Astrocyte (in vitro differentiated cells and primary cell): ENCODE data around the gene PSMB1. TPM values are rescaled to one million over a fixed set of nuclear protein-coding genes. Genes with fewer than 3 reads are reported as not detected.

Source experiments
- DNase-seq: peaks from one replicate; pipeline ENCODE4 v3.0.0-alpha.2; 2010; ENCODE audit warnings: low read depth
- FAIRE-seq: peaks from 2 replicates; lab custom pipeline; 2011; peaks lifted over from hg19 to GRCh38; lab: Jason Lieb, UNC
- H2AFZ ChIP-seq: 2 replicates; pipeline ENCODE4 v1.6.0; 2012; ENCODE audit warnings: low read depth, low read length, inconsistent platforms
- H3K27ac ChIP-seq: 2 replicates; pipeline ENCODE4 v1.5.1; 2011; ENCODE audit warnings: low read depth, low read length, inconsistent platforms
- H3K27me3 ChIP-seq: 2 replicates; pipeline ENCODE4 v1.6.0; 2011; ENCODE audit warnings: low read length, inconsistent platforms; ENCODE audit not compliant: insufficient read depth
- H3K36me3 ChIP-seq: 2 replicates; pipeline ENCODE4 v1.5.1; 2011; ENCODE audit warnings: low read length, inconsistent platforms; ENCODE audit not compliant: insufficient read depth
- H3K4me1 ChIP-seq: 2 replicates; pipeline ENCODE4 v1.5.1; 2011; ENCODE audit warnings: low read length, inconsistent platforms; ENCODE audit not compliant: insufficient read depth
- H3K4me2 ChIP-seq: 2 replicates; pipeline ENCODE4 v1.6.0; 2012; ENCODE audit warnings: low read length, inconsistent platforms
- H3K4me3 ChIP-seq: 2 replicates; pipeline ENCODE4 v1.5.1; 2011; ENCODE audit warnings: low read depth, mild to moderate bottlenecking, low read length, inconsistent platforms; ENCODE audit not compliant: insufficient read depth
- H3K79me2 ChIP-seq: 2 replicates; pipeline ENCODE4 v1.6.0; 2012; ENCODE audit warnings: mild to moderate bottlenecking, low read length, inconsistent platforms; ENCODE audit not compliant: insufficient read depth
- H3K9ac ChIP-seq: 2 replicates; pipeline ENCODE4 v1.6.0; 2012; ENCODE audit warnings: mild to moderate bottlenecking, low read length, inconsistent platforms
- H3K9me3 ChIP-seq: 2 replicates; pipeline ENCODE4 v1.5.1; 2012; ENCODE audit warnings: low read depth, mild to moderate bottlenecking, low read length, inconsistent platforms; ENCODE audit not compliant: insufficient read depth
- H4K20me1 ChIP-seq: 2 replicates; pipeline ENCODE4 v1.6.0; 2012; ENCODE audit warnings: low read length, inconsistent platforms; ENCODE audit not compliant: insufficient read depth
- H3K27ac Mint-ChIP-seq: one replicate; pipeline ENCODE4 v1.8.0; 2021; ENCODE audit warnings: mild to moderate bottlenecking, mixed read lengths; ENCODE audit not compliant: unreplicated experiment
- H3K27me3 Mint-ChIP-seq: one replicate; pipeline ENCODE4 v1.8.0; 2021; ENCODE audit warnings: low read depth, mixed read lengths; ENCODE audit not compliant: unreplicated experiment
- H3K36me3 Mint-ChIP-seq: one replicate; pipeline ENCODE4 v1.8.0; 2021; ENCODE audit warnings: low read depth, mixed read lengths; ENCODE audit not compliant: unreplicated experiment
- H3K4me1 Mint-ChIP-seq: one replicate; pipeline ENCODE4 v1.8.0; 2021; ENCODE audit warnings: low read depth, mixed read lengths; ENCODE audit not compliant: unreplicated experiment
- H3K4me3 Mint-ChIP-seq: one replicate; pipeline ENCODE4 v1.8.0; 2021; ENCODE audit warnings: mild to moderate bottlenecking, moderate library complexity, mixed read lengths; ENCODE audit not compliant: unreplicated experiment
- H3K9me3 Mint-ChIP-seq: one replicate; pipeline ENCODE4 v1.8.0; 2021; ENCODE audit warnings: mild to moderate bottlenecking, mixed read lengths; ENCODE audit not compliant: unreplicated experiment
- CTCF ChIP-seq: IDR thresholded peaks from 2 replicates; pipeline ENCODE4 v1.5.1; 2011; ENCODE audit warnings: low read depth, mild to moderate bottlenecking, inconsistent platforms, low read length, moderate library complexity; ENCODE audit not compliant: insufficient read depth
- EZH2 ChIP-seq: IDR thresholded peaks from 2 replicates; pipeline ENCODE4 v1.6.1; 2012; ENCODE audit warnings: mild to moderate bottlenecking, low read length, inconsistent platforms; ENCODE audit not compliant: insufficient read depth
- total RNA-seq: library from RNA; stranded (reverse); gene quantifications from 2 replicates; pipeline ENCODE4 v1.2.1, GENCODE V29; 2021

The PSMB1 gene
- total RNA-seq, 1 donor from 2014 or later, result 192 TPM

GRCh38 chr6:170536671-170537070, 16.4 kb downstream of the PSMB1 start:
- no peaks in the 10 kb centered on the region for H3K27me3 ChIP-seq
- H3K9me3 ChIP-seq, result no peaks in the 10 kb centered on the region
- H4K20me1 ChIP-seq, result peaks cover 65% of the 10 kb centered on the region
- peaks cover 43% of the 10 kb centered on the region for H3K79me2 ChIP-seq
- H3K4me3 ChIP-seq, result no peak overlapping the region
- H3K4me1 ChIP-seq, result no peaks in the 10 kb centered on the region
- TF ChIP-seq EZH2 (no peak), CTCF (no peak)
- no peaks in the 10 kb centered on the region for H3K9me3 Mint-ChIP-seq
- H3K27me3 Mint-ChIP-seq, result no peaks in the 10 kb centered on the region
- no peak overlapping the region for H3K4me2 ChIP-seq
- H3K4me1 Mint-ChIP-seq, result peaks cover 5% of the 10 kb centered on the region
- DNase-seq (no peak), FAIRE-seq (no peak)
- H2AFZ ChIP-seq, result no peak overlapping the region
- H3K9ac ChIP-seq, result no peak overlapping the region
- H3K36me3 ChIP-seq, result peaks cover 69% of the 10 kb centered on the region
- H3K27ac ChIP-seq, result no peak overlapping the region
- peaks cover 11% of the 10 kb centered on the region for H3K36me3 Mint-ChIP-seq
- no peak overlapping the region for H3K27ac Mint-ChIP-seq
- H3K4me3 Mint-ChIP-seq, result no peak overlapping the region

- peaks cover 54% of the 10 kb centered on the region for H3K36me3 ChIP-seq
- DNase-seq (no peak), FAIRE-seq (no peak)
- no peak overlapping the region for H3K4me2 ChIP-seq
- no peak for TF ChIP-seq EZH2
- no peak for TF ChIP-seq CTCF
- no peak overlapping the region for H3K27ac Mint-ChIP-seq
- H2AFZ ChIP-seq, result no peak overlapping the region
- peaks cover 7% of the 10 kb centered on the region for H3K4me1 Mint-ChIP-seq
- H3K9ac ChIP-seq, result no peak overlapping the region
- H3K4me3 Mint-ChIP-seq, result no peak overlapping the region
- H3K36me3 Mint-ChIP-seq, result peaks cover 9% of the 10 kb centered on the region
- H3K9me3 ChIP-seq, result no peaks in the 10 kb centered on the region
- H3K27ac ChIP-seq, result no peak overlapping the region
- no peak overlapping the region for H3K4me3 ChIP-seq
- no peaks in the 10 kb centered on the region for H3K27me3 ChIP-seq
- no peaks in the 10 kb centered on the region for H3K27me3 Mint-ChIP-seq
- no peaks in the 10 kb centered on the region for H3K4me1 ChIP-seq
- H4K20me1 ChIP-seq, result peaks cover 48% of the 10 kb centered on the region
- peaks cover 26% of the 10 kb centered on the region for H3K79me2 ChIP-seq
- no peaks in the 10 kb centered on the region for H3K9me3 Mint-ChIP-seq
Observed at GRCh38 chr6:170535004-170535403, 18.1 kb downstream of the PSMB1 start.

DNA sequence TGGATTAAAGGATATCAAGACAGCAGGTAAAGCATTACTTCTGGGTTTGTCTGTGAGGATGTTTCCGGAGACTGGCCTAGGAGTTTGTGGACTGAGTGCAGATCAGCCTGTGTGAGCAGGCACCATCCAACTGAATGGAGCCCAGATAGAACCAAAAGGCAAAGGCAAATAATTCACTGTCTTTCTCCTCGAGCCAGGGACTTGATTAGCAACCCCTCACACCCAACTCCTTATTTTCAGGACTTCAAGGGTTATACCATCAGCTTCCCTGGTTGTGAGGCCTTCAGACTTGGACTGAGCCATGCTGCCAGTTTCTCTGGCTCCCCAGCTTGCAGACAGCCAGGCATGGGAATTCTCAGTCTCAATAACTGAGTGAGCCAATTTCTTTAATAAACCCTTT, 19.3 kb downstream of the PSMB1 start:
- Histone ChIP-seq H3K4me1 (no peaks in the 10 kb centered on the region), H3K9ac (no peak overlapping the region), H4K20me1 (peaks cover 37% of the 10 kb centered on the region), H3K4me2 (no peak overlapping the region), H3K36me3 (peaks cover 45% of the 10 kb centered on the region), H3K9me3 (no peaks in the 10 kb centered on the region), H2AFZ (no peak overlapping the region), H3K27ac (no peak overlapping the region), H3K4me3 (no peak overlapping the region), H3K27me3 (no peaks in the 10 kb centered on the region), H3K79me2 (peaks cover 14% of the 10 kb centered on the region)
- Mint-ChIP-seq H3K4me1 (peaks cover 9% of the 10 kb centered on the region), H3K9me3 (no peaks in the 10 kb centered on the region), H3K4me3 (no peak overlapping the region), H3K27ac (no peak overlapping the region), H3K27me3 (no peaks in the 10 kb centered on the region), H3K36me3 (peaks cover 9% of the 10 kb centered on the region)
- TF ChIP-seq EZH2, result no peak
- TF ChIP-seq CTCF, result no peak
- no peak for DNase-seq
- FAIRE-seq, result no peak
